Transverse colon (tissue), 4 donors: ENCODE measurements around the gene INTS3. TPM values are rescaled to one million over a fixed set of nuclear protein-coding genes. Genes with fewer than 3 reads are reported as not detected.
A peak's percentile ranks its signal among the peaks of the same experiment; 100 is the strongest.

ENCODE experiments used
- DNase-seq: peaks from one replicate; pipeline ENCODE4 v3.0.0-alpha.2; 2019
- H3K27ac ChIP-seq, 4 donors: fragments of 200-600 bp; sonication (generic); 2 replicates each; pipeline ENCODE4 v1.5.1; 2016 to 2018; ENCODE audit warnings: inconsistent platforms in 4 of 4
- H3K27me3 ChIP-seq: fragments of 200-600 bp; sonication (generic); 2 replicates; pipeline ENCODE4 v1.5.1; 2017; ENCODE audit warnings: inconsistent platforms
- H3K36me3 ChIP-seq, 4 donors: fragments of 200-600 bp; sonication (generic); 2 replicates each; pipeline ENCODE4 v1.5.1; 2017 to 2019; ENCODE audit warnings: inconsistent platforms in 4 of 4
- H3K4me1 ChIP-seq, 4 donors: fragments of 200-600 bp; sonication (generic); 2 replicates each; pipeline ENCODE4 v1.5.1; 2017 to 2020; ENCODE audit warnings: inconsistent platforms in 4 of 4
- H3K4me3 ChIP-seq, 4 donors: fragments of 200-600 bp; sonication (generic); 1 replicate in 1 of 4; 2 replicates in 3 of 4; pipeline versions ENCODE4 v1.5.1 to v1.6.1; 2017 to 2019; ENCODE audit warnings: inconsistent platforms in 4 of 4
- H3K9me3 ChIP-seq, 2 donors: fragments of 200-600 bp; sonication (generic); 2 replicates each; pipeline ENCODE4 v1.5.1; 2017 to 2019; ENCODE audit warnings: inconsistent platforms in 2 of 2
- CTCF ChIP-seq, 5 experiments: fragments of 200-600 bp in 3 of 5; fragments of 450-650 bp in 2 of 5; sonication (generic) in 3 of 5; IDR thresholded peaks; 1 replicate in 2 of 5; 2 replicates in 3 of 5; pipeline ENCODE4 v1.5.1; 2016 to 2017; ENCODE audit warnings: antibody characterized with exemption in 5 of 5, inconsistent platforms in 3 of 5, mild to moderate bottlenecking in 2 of 5, moderate library complexity in 1 of 5
- EP300 ChIP-seq: sonication (generic); formaldehyde crosslinking; IDR thresholded peaks from one replicate; pipeline ENCODE4 v1.6.1; 2017; ENCODE audit warnings: antibody characterized with exemption, low read depth
- POLR2A ChIP-seq: fragments of 450-650 bp; IDR thresholded peaks from one replicate; pipeline ENCODE4 v1.6.1; 2016; ENCODE audit warnings: antibody characterized with exemption, mild to moderate bottlenecking, moderate library complexity
- POLR2AphosphoS5 ChIP-seq, 3 donors: sonication (generic); formaldehyde crosslinking; IDR thresholded peaks; one replicate each; pipeline ENCODE4 v1.6.1; 2016; ENCODE audit warnings: antibody characterized with exemption in 3 of 3
- WGBS, 2 donors: methylation state at CpG; one replicate each; pipeline ENCODE4 v1.1.5; 2018; ENCODE audit warnings: low coverage in 1 of 2; 5-methylcytosine and 5-hydroxymethylcytosine counted together
- in situ Hi-C, 4 donors: fragments of 200-750 bp; cut with MboI; loops; one replicate each; pipeline versions ENCODE4 v1.15.0 to v1.15.1; 2017; ENCODE audit warnings: low sequenced_read_pairs in 3 of 4, low pct_ligation_motif_present in 1 of 4, low pct_unique_long_range_greater_than_20kb in 1 of 4
- intact Hi-C: fragments of 100-400 bp; cut with DNase I; formaldehyde crosslinking; loops from one replicate; pipeline ENCODE4 v1.15.1; 2023; ENCODE audit warnings: low total_unique reads
- total RNA-seq, 4 donors: library from RNA; depleted of rRNA; stranded (reverse); fragments of >200 nt; gene quantifications; one replicate each; pipeline ENCODE4 v1.1.0, GENCODE V29; 2016

INTS3 gene
- total RNA-seq, 4 donors from 2014 or later: 26.1 to 35.6 (median 28.0) TPM

DNA sequence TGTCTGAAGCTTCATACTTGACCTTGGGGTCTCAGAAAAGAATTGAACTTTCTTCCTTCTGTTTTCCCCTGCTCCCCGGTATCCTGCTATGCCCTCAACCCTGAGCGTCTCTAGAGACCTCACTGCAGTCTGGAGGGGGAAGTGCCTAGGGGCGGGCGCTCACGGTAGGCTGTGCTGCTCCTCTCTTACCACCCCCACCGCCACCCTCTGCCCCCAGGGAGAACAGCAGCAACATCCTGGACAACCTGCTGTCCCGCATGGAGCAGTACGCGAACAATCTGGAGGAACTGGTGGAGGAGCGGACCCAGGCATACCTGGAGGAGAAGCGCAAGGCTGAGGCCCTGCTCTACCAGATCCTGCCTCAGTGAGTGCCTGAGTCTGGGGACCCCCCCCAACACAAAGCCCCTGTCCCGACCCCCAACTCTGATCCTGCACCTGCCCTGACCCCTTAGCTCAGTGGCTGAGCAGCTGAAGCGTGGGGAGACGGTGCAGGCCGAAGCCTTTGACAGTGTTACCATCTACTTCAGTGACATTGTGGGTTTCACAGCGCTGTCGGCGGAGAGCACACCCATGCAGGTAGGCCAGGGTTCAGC lies 39.0 kb upstream of the INTS3 start:
- H3K4me1 ChIP-seq: no peaks in the 10 kb centered on the region
- H3K27me3 ChIP-seq: no peaks in the 10 kb centered on the region
- no peak for TF ChIP-seq POLR2AphosphoS5 (IDR thresholded peaks at IDR 0.05)
- no peak for TF ChIP-seq EP300
- no peak for TF ChIP-seq CTCF (IDR thresholded peaks at IDR 0.05)
- no peak for TF ChIP-seq POLR2A
- no peak for DNase-seq
- in situ Hi-C loops: loop anchor here in 1 of 4 donors (25.0 kb wide), 1 partner anchor 298 kb away; the partner anchor contains the start of genes JTB, RAB13 and RPS27
- intact Hi-C loops: no loop called here
- no peak overlapping the region for H3K27ac ChIP-seq
- 83% methylated on average over 18 of the region's 18 CpGs; no CpG with 5 or more reads in 1 of the 2 donors for WGBS, 2 donors
- H3K9me3 ChIP-seq: no peaks in the 10 kb centered on the region
- H3K36me3 ChIP-seq: no peaks in the 10 kb centered on the region
- no peak overlapping the region for H3K4me3 ChIP-seq

GRCh38 chr1:153693466-153693865 lies 34.4 kb upstream of the INTS3 start:
- Histone ChIP-seq H3K27ac (no peak overlapping the region), H3K4me3 (no peak overlapping the region), H3K36me3 (no peaks in the 10 kb centered on the region), H3K4me1 (no peaks in the 10 kb centered on the region), H3K27me3 (no peaks in the 10 kb centered on the region), H3K9me3 (no peaks in the 10 kb centered on the region)
- no peak for DNase-seq
- TF ChIP-seq EP300 (no peak), POLR2A (no peak), CTCF (IDR thresholded peaks at IDR 0.05) (no peak), POLR2AphosphoS5 (IDR thresholded peaks at IDR 0.05) (no peak)
- 75% methylated on average over 4 of the region's 4 CpGs; no CpG with 5 or more reads in 1 of the 2 donors for WGBS, 2 donors
- intact Hi-C loops: no loop called here
- in situ Hi-C loops: loop anchor here in 1 of 4 donors (25.0 kb wide), 1 partner anchor 294 kb away; the partner anchor contains the start of genes JTB, RAB13 and RPS27

DNA sequence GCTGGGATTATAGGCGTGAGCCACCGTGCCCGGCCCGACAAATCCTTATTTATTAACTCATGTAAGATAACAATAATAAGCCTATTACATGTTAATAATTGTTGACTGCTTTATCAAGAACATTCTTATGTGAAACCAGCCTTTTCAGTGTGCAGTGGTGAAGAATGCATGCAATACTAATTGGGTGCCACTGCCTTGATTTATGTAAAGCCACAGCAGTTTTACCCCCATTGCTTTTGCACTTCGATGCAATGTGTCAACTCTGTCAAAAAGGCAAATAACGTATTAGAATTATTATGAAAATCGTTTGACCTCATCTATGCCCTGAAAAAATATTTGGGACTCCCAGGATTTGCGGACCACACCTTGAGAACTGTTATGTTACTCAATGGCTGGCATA lies 31.1 kb upstream of the INTS3 start:
- WGBS, 2 donors: 88 to 91% methylated on average over 4 to 8 of the region's 8 CpGs
- Histone ChIP-seq H3K9me3 (no peaks in the 10 kb centered on the region), H3K36me3 (no peaks in the 10 kb centered on the region), H3K4me3 (no peak overlapping the region), H3K27ac (peak overlapping the region in 3 of 4 donors; percentile 67 to 76 (median 71)), H3K27me3 (no peaks in the 10 kb centered on the region), H3K4me1 (peaks cover 0 to 3% (median 0%) of the 10 kb centered on the region in 4 donors)
- intact Hi-C loops: no loop called here
- no peak for DNase-seq
- TF ChIP-seq POLR2AphosphoS5 (IDR thresholded peaks at IDR 0.05) (no peak), POLR2A (no peak), EP300 (no peak), CTCF (IDR thresholded peaks at IDR 0.05) (no peak)
- in situ Hi-C loops: loop anchor here in 1 of 4 donors (25.0 kb wide), 1 partner anchor 291 kb away; the partner anchor contains the start of genes JTB, RAB13 and RPS27

GRCh38 chr1:153697191-153698019 lies 30.4 kb upstream of the INTS3 start:
- 64 to 74% methylated on average over 5 to 12 of the region's 12 CpGs for WGBS, 2 donors
- intact Hi-C loops: no loop called here
- H3K9me3 ChIP-seq: no peaks in the 10 kb centered on the region
- TF ChIP-seq CTCF (IDR thresholded peaks at IDR 0.05) (no peak), POLR2AphosphoS5 (IDR thresholded peaks at IDR 0.05) (no peak), EP300 (no peak), POLR2A (no peak)
- H3K4me1 ChIP-seq: peaks cover 0 to 3% (median 0%) of the 10 kb centered on the region in 4 donors
- no peaks in the 10 kb centered on the region for H3K27me3 ChIP-seq
- in situ Hi-C loops: loop anchor here in 1 of 4 donors (25.0 kb wide), 1 partner anchor 290 kb away; the partner anchor contains the start of genes JTB, RAB13 and RPS27
- peak overlapping the region in 1 of 4 donors; percentile 11 for H3K4me3 ChIP-seq
- H3K36me3 ChIP-seq: no peaks in the 10 kb centered on the region
- DNase-seq: no peak
- peak overlapping the region; percentile 51 to 76 (median 69) for H3K27ac ChIP-seq
